SK-N-SH treated with all-trans-retinoic acid at 6 μM for 48 hours (cell line): ENCODE data around the gene CADM1.

ENCODE experiments used
- ATAC-seq: fragments of 200-7000 bp; cut with Tn5 transposase; 3 replicates; pipeline ENCODE4 v1.9.1; 2020; ENCODE audit warnings: mild to moderate bottlenecking, moderate library complexity
- ARNTL ChIP-seq: fragments of 450-650 bp; formaldehyde crosslinking; IDR thresholded peaks from 2 replicates; pipeline ENCODE4 v1.5.0; 2020; ENCODE audit warnings: low read depth, mild to moderate bottlenecking, moderate library complexity, borderline replicate concordance
- BACH2 ChIP-seq: fragments of 250-450 bp; sonication (Bioruptor Pico); IDR thresholded peaks from 2 replicates; pipeline ENCODE4 v1.9.0; 2021; ENCODE audit warnings: mild to moderate bottlenecking, borderline replicate concordance
- CREB5 ChIP-seq: fragments of 250-450 bp; sonication (Bioruptor Pico); IDR thresholded peaks from 2 replicates; pipeline ENCODE4 v1.5.1; 2020; ENCODE audit warnings: low read depth, mild to moderate bottlenecking, moderate library complexity
- CSDC2 ChIP-seq: fragments of 250-450 bp; sonication (Bioruptor Pico); IDR thresholded peaks from 2 replicates; pipeline ENCODE4 v1.5.0; 2020; ENCODE audit warnings: mild to moderate bottlenecking, moderate library complexity
- CSRNP3 ChIP-seq: fragments of 250-450 bp; sonication (Bioruptor Pico); IDR thresholded peaks from 2 replicates; pipeline ENCODE4 v1.5.1; 2021; ENCODE audit warnings: mild to moderate bottlenecking, moderate library complexity
- ESRRG ChIP-seq: fragments of 250-450 bp; sonication (Bioruptor Pico); IDR thresholded peaks from 2 replicates; pipeline ENCODE4 v1.6.1; 2021; ENCODE audit warnings: mild to moderate bottlenecking
- GLIS3 ChIP-seq: fragments of 250-450 bp; sonication (Bioruptor Pico); IDR thresholded peaks from 2 replicates; pipeline ENCODE4 v1.5.0; 2020; ENCODE audit warnings: mild to moderate bottlenecking, moderate library complexity
- OSR1 ChIP-seq: fragments of 250-450 bp; sonication (Bioruptor Pico); IDR thresholded peaks from 2 replicates; pipeline ENCODE4 v1.8.0; 2022; ENCODE audit warnings: moderate library complexity, mild to moderate bottlenecking, inconsistent platforms
- PATZ1 ChIP-seq: fragments of 250-450 bp; sonication (Bioruptor Pico); IDR thresholded peaks from 2 replicates; pipeline ENCODE4 v1.8.0; 2020; ENCODE audit warnings: mild to moderate bottlenecking, moderate library complexity, borderline replicate concordance
- POU6F1 ChIP-seq: fragments of 250-450 bp; sonication (Bioruptor Pico); IDR thresholded peaks from 2 replicates; pipeline ENCODE4 v1.8.0; 2021; ENCODE audit warnings: low read depth, mild to moderate bottlenecking, moderate library complexity, borderline replicate concordance
- PPARA ChIP-seq: fragments of 250-450 bp; sonication (Bioruptor Pico); IDR thresholded peaks from 2 replicates; pipeline ENCODE4 v1.5.0; 2020; ENCODE audit warnings: mild to moderate bottlenecking, borderline replicate concordance
- RARB ChIP-seq: fragments of 250-450 bp; sonication (Bioruptor Pico); IDR thresholded peaks from 2 replicates; pipeline ENCODE4 v1.8.0; 2021; ENCODE audit warnings: mild to moderate bottlenecking, moderate library complexity
- SNAI2 ChIP-seq: fragments of 250-450 bp; sonication (Bioruptor Pico); IDR thresholded peaks from 2 replicates; pipeline ENCODE4 v1.5.0; 2020; ENCODE audit warnings: mild to moderate bottlenecking, moderate library complexity
- TCF4 ChIP-seq: fragments of 250-450 bp; sonication (Bioruptor Pico); IDR thresholded peaks from 2 replicates; pipeline ENCODE4 v1.8.0; 2021; ENCODE audit warnings: mild to moderate bottlenecking, moderate library complexity, borderline replicate concordance
- TOX ChIP-seq: fragments of 250-450 bp; sonication (Bioruptor Pico); IDR thresholded peaks from 2 replicates; pipeline ENCODE4 v1.8.0; 2021; ENCODE audit warnings: mild to moderate bottlenecking, moderate library complexity, borderline replicate concordance
- TSHZ2 ChIP-seq: fragments of 250-450 bp; sonication (Bioruptor Pico); IDR thresholded peaks from 2 replicates; pipeline ENCODE4 v1.5.0; 2020; ENCODE audit warnings: mild to moderate bottlenecking, moderate library complexity
- ZC3H10 ChIP-seq: fragments of 250-450 bp; sonication (Bioruptor Pico); IDR thresholded peaks from 2 replicates; pipeline ENCODE4 v1.5.1; 2021; ENCODE audit warnings: mild to moderate bottlenecking, moderate library complexity
- ZFP3 ChIP-seq: fragments of 250-450 bp; sonication (Bioruptor Pico); IDR thresholded peaks from 2 replicates; pipeline ENCODE4 v1.5.0; 2020; ENCODE audit warnings: mild to moderate bottlenecking, moderate library complexity
- ZFP30 ChIP-seq: fragments of 450-650 bp; formaldehyde crosslinking; IDR thresholded peaks from 2 replicates; pipeline ENCODE4 v1.5.0; 2022; ENCODE audit warnings: mild to moderate bottlenecking, moderate library complexity
- ZNF565 ChIP-seq: fragments of 450-650 bp; formaldehyde crosslinking; conservative IDR thresholded peaks from 2 replicates; pipeline ENCODE4 v1.5.0; 2020; ENCODE audit warnings: low read depth, mild to moderate bottlenecking, moderate library complexity
- ZNF70 ChIP-seq: fragments of 450-650 bp; formaldehyde crosslinking; IDR thresholded peaks from 2 replicates; pipeline ENCODE4 v1.5.0; 2020; ENCODE audit warnings: mild to moderate bottlenecking, moderate library complexity
- ZNF8 ChIP-seq: fragments of 450-650 bp; formaldehyde crosslinking; IDR thresholded peaks from 2 replicates; pipeline ENCODE4 v1.5.0; 2020; ENCODE audit warnings: mild to moderate bottlenecking, moderate library complexity

CADM1 gene

GRCh38 chr11:115544422-115544948 is 40.3 kb upstream of the CADM1 start (continued):
- TF ChIP-seq CREB5 (no peak), ZFP3 (CRISPR knock-in tag) (no peak), GLIS3 (no peak), POU6F1 (CRISPR knock-in tag) (no peak), ZNF565 (CRISPR knock-in tag) (no peak), TOX (CRISPR knock-in tag) (no peak), BACH2 (CRISPR knock-in tag) (no peak), SNAI2 (CRISPR knock-in tag) (no peak), ZFP30 (CRISPR knock-in tag) (no peak)

DNA sequence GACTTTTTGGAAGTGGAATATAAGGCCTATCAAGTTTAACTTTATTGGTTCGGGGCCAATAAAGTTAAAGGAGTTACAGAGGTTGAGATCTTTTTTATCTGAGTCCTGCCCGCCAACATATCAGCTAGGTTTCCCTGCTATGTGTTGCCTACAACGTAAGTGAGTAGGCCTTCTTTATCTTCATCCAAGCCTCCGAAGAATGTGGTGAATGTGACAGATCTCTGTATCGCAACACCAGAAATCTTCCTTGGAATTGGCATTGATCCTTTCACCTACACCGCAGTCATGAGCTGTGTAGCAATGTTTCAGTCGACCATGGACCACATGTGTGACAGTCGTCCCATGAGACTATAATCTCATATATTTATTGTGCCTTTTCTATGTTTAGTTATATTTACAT is 37.3 kb upstream of the CADM1 start:
- no peak for TF ChIP-seq PPARA
- ATAC-seq = no peak

- no peak for ATAC-seq
- no peak for TF ChIP-seq TCF4
- no peak for TF ChIP-seq ZFP3 (CRISPR knock-in tag)
- TF ChIP-seq ZNF565 (CRISPR knock-in tag) = no peak
- TF ChIP-seq POU6F1 (CRISPR knock-in tag) = no peak
- TF ChIP-seq RARB (CRISPR knock-in tag) = no peak
- no peak for TF ChIP-seq ZNF8 (CRISPR knock-in tag)
Measured at GRCh38 chr11:115539844-115540243, 35.6 kb upstream of the CADM1 start.

DNA sequence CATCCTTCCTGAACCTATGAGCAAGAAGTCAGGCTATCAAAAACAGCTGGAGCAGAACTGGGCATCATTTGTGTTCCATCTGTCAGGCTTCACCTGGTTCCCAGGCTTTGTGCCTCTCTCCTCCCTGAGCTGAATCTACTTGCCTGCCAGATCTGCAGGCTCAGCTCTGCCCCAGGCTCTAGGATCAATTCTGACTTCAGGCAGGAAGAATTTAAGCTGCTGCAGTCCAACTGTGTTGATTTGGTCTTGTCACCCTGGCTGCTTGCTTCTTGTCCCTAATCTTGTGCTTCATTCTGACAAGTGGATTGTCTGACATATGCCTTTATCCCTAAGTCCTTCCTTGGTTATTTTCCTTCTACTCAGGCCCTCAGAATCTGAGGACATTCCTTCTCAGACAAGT is 31.6 kb upstream of the CADM1 start:
- no peak for ATAC-seq
- no peak for TF ChIP-seq PATZ1 (CRISPR knock-in tag)
- TF ChIP-seq SNAI2 (CRISPR knock-in tag) = no peak
- no peak for TF ChIP-seq TSHZ2 (CRISPR knock-in tag)
- TF ChIP-seq ZNF565 (CRISPR knock-in tag) = no peak
- TF ChIP-seq ZFP3 (CRISPR knock-in tag) = no peak
- no peak for TF ChIP-seq BACH2 (CRISPR knock-in tag)
- TF ChIP-seq TCF4 = no peak
- no peak for TF ChIP-seq ARNTL (CRISPR knock-in tag)
- TF ChIP-seq CREB5 = no peak
- TF ChIP-seq ZC3H10 = no peak
- no peak for TF ChIP-seq GLIS3
- TF ChIP-seq OSR1 (CRISPR knock-in tag) = no peak
- no peak for TF ChIP-seq TOX (CRISPR knock-in tag)
- no peak for TF ChIP-seq CSDC2 (CRISPR knock-in tag)
- TF ChIP-seq ZNF70 (CRISPR knock-in tag) = no peak
- no peak for TF ChIP-seq ESRRG (CRISPR knock-in tag)
- TF ChIP-seq PPARA = no peak
- no peak for TF ChIP-seq ZFP30 (CRISPR knock-in tag)
- TF ChIP-seq CSRNP3 (CRISPR knock-in tag) = no peak
